ENCODE results near the gene DHRS13. TPM values are rescaled to one million over a fixed set of nuclear protein-coding genes. Genes with fewer than 3 reads are reported as not detected.
"Not testable (repeated sequence)": the region's sequence is repeated elsewhere in the genome, so short reads cannot be mapped to it uniquely, and the experiment has no call there.

Gene DHRS13
- total and polyA plus RNA-seq, 3 donors from 2014 or later = 8.7 to 18.6 (median 14.9) TPM

GRCh38 chr17:28849281-28849680, 53.6 kb downstream of the DHRS13 start:
- 61 to 67% methylated on average over 5 of the region's 5 CpGs for WGBS, 2 donors
- intact Hi-C loops (cut with DNase I; ENCODE audit: low total_unique reads) = no loop called here

DNA sequence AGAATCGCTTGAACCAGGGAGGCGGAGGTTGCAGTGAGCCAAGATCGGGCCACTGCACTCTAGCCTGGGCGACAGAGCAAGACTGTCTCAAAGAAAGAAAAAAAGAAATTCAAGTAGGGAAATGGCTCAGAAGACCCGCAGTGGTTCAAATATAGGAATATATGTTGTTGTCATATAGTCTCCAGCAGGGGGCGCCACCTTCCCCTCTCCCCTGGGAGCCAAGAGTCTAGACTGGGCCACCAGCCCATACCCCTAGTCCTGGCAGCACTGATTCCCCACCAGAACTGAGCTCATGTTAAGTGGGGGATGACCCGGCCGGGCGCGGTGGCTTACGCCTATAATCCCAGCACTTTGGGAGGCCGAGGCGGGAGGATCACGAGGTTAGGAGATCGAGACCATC, 54.2 kb downstream of the DHRS13 start:
- 70 to 72% methylated on average over 14 to 15 of the region's 15 CpGs for WGBS, 2 donors
- intact Hi-C loops (cut with DNase I; ENCODE audit: low total_unique reads); H3K27ac ChIP-seq; H3K36me3 ChIP-seq (ENCODE audit: low read depth, missing control alignments); H3K27me3 ChIP-seq; H3K4me1 ChIP-seq; H3K9me3 ChIP-seq: not testable (repeated sequence)
- TF ChIP-seq, protein P1, sequence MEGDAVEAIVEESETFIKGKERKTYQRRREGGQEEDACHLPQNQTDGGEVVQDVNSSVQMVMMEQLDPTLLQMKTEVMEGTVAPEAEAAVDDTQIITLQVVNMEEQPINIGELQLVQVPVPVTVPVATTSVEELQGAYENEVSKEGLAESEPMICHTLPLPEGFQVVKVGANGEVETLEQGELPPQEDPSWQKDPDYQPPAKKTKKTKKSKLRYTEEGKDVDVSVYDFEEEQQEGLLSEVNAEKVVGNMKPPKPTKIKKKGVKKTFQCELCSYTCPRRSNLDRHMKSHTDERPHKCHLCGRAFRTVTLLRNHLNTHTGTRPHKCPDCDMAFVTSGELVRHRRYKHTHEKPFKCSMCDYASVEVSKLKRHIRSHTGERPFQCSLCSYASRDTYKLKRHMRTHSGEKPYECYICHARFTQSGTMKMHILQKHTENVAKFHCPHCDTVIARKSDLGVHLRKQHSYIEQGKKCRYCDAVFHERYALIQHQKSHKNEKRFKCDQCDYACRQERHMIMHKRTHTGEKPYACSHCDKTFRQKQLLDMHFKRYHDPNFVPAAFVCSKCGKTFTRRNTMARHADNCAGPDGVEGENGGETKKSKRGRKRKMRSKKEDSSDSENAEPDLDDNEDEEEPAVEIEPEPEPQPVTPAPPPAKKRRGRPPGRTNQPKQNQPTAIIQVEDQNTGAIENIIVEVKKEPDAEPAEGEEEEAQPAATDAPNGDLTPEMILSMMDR (IDR thresholded peaks at IDR 0.05) = peak in 2 of 3 experiments; percentile 33 to 76
- peak; percentile 55 for DNase-seq
- H3K4me3 ChIP-seq = peak overlapping the region in 1 of 2 donors; percentile 7

More at GRCh38 chr17:28849281-28849680, 53.6 kb downstream of the DHRS13 start:
- no peak for TF ChIP-seq POLR2A (IDR thresholded peaks at IDR 0.05)
- TF ChIP-seq, protein P1 (IDR thresholded peaks at IDR 0.05) = peak in 1 of 3 experiments; percentile 3
- H3K27me3 ChIP-seq = no peaks in the 10 kb centered on the region
- peak overlapping the region in 1 of 2 donors; percentile 7 for H3K4me3 ChIP-seq
- no peaks in the 10 kb centered on the region for H3K4me1 ChIP-seq
- H3K36me3 ChIP-seq (ENCODE audit: low read depth, missing control alignments) = no peaks in the 10 kb centered on the region
- H3K9me3 ChIP-seq = no peaks in the 10 kb centered on the region
- DNase-seq = no peak
- no peak overlapping the region for H3K27ac ChIP-seq

MicroRNA genes within 50 kb of the gene (microRNA counts, 767-probe panel; counts per million panel counts)
- microRNA hsa-miR-144-3p = 3,312 to 5,595 counts per million in 2 donors
- 152 to 6,548 counts per million in 2 donors for microRNA hsa-miR-451a

Small RNA genes lying within 50 kb of the gene (microRNA-seq; reads per million reads assigned to microRNA genes)
- gene MIR451B (ENCODE audit: borderline number of aligned reads in 2 of 2, borderline replicate concordance in 1 of 2) = 0 reads per million in 2 donors

Other genes with a start within 250 kb of the DHRS13 start
- gene SDF2, start 241.2 kb downstream of the DHRS13 start, total RNA-seq = 10 to 100 TPM; 59.7 to 65.0 TPM
- 64.6 TPM for gene SDF2, start 241.2 kb downstream of the DHRS13 start, polyA plus RNA-seq (ENCODE audit: insufficient read depth, low read depth, low replicate concordance)
- gene SUPT6H, start 240.9 kb downstream of the DHRS13 start, total RNA-seq = 100 to 1,000 TPM; 121 to 129 TPM
- 64.8 TPM for gene SUPT6H, start 240.9 kb downstream of the DHRS13 start, polyA plus RNA-seq (ENCODE audit: insufficient read depth, low read depth, low replicate concordance)
- 100 to 1,000 TPM in 1 of 2 donors, 10 to 100 TPM in 1; 90.2 to 322 TPM for gene PROCA1, start 191.2 kb downstream of the DHRS13 start, total RNA-seq
- 286 TPM for gene PROCA1, start 191.2 kb downstream of the DHRS13 start, polyA plus RNA-seq (ENCODE audit: insufficient read depth, low read depth, low replicate concordance)
- 10 to 100 TPM; 30.4 to 47.3 TPM for gene RAB34, start 185.2 kb downstream of the DHRS13 start, total RNA-seq
- 42.1 TPM for gene RAB34, start 185.2 kb downstream of the DHRS13 start, polyA plus RNA-seq (ENCODE audit: insufficient read depth, low read depth, low replicate concordance)
- 100 to 1,000 TPM; 200 to 343 TPM for gene RPL23A, start 183.1 kb downstream of the DHRS13 start, total RNA-seq
- 757 TPM for gene RPL23A, start 183.1 kb downstream of the DHRS13 start, polyA plus RNA-seq (ENCODE audit: insufficient read depth, low read depth, low replicate concordance)
- 1 to 10 TPM; 4.2 to 8.6 TPM for gene TLCD1, start 176.8 kb downstream of the DHRS13 start, total RNA-seq
- 18.0 TPM for gene TLCD1, start 176.8 kb downstream of the DHRS13 start, polyA plus RNA-seq (ENCODE audit: insufficient read depth, low read depth, low replicate concordance)
- 10 to 100 TPM; 10.1 to 10.7 TPM for gene NEK8, start 174.3 kb downstream of the DHRS13 start, total RNA-seq
- gene NEK8, start 174.3 kb downstream of the DHRS13 start, polyA plus RNA-seq (ENCODE audit: insufficient read depth, low read depth, low replicate concordance) = 7.3 TPM
- 10 to 100 TPM; 35.3 to 47.2 TPM for gene TRAF4, start 159.1 kb downstream of the DHRS13 start, total RNA-seq
- gene TRAF4, start 159.1 kb downstream of the DHRS13 start, polyA plus RNA-seq (ENCODE audit: insufficient read depth, low read depth, low replicate concordance) = 33.1 TPM
- gene FAM222B, start 60.3 kb downstream of the DHRS13 start, total RNA-seq = 10 to 100 TPM; 69.6 to 74.5 TPM
- gene FAM222B, start 60.3 kb downstream of the DHRS13 start, polyA plus RNA-seq (ENCODE audit: insufficient read depth, low read depth, low replicate concordance) = 84.5 TPM
- gene ERAL1, start 48.1 kb downstream of the DHRS13 start, total RNA-seq = 10 to 100 TPM; 61.1 to 75.2 TPM
- 54.8 TPM for gene ERAL1, start 48.1 kb downstream of the DHRS13 start, polyA plus RNA-seq (ENCODE audit: insufficient read depth, low read depth, low replicate concordance)
- 10 to 100 TPM; 20.9 to 31.3 TPM for gene FLOT2, start 5.3 kb downstream of the DHRS13 start, total RNA-seq
- 33.2 TPM for gene FLOT2, start 5.3 kb downstream of the DHRS13 start, polyA plus RNA-seq (ENCODE audit: insufficient read depth, low read depth, low replicate concordance)
- gene PHF12, start 48.4 kb upstream of the DHRS13 start, total RNA-seq = 10 to 100 TPM; 82.4 to 85.3 TPM
- gene PHF12, start 48.4 kb upstream of the DHRS13 start, polyA plus RNA-seq (ENCODE audit: insufficient read depth, low read depth, low replicate concordance) = 38.8 TPM
- gene SEZ6, start 103.0 kb upstream of the DHRS13 start, total RNA-seq = 1 to 10 TPM in 1 of 2 donors, under 1 TPM in 1; 0.79 to 2.1 TPM
- gene SEZ6, start 103.0 kb upstream of the DHRS13 start, polyA plus RNA-seq (ENCODE audit: insufficient read depth, low read depth, low replicate concordance) = 0.53 TPM
- gene PIPOX, start 140.1 kb upstream of the DHRS13 start, total RNA-seq = 1 to 10 TPM; 5.9 to 6.8 TPM
- 3.9 TPM for gene PIPOX, start 140.1 kb upstream of the DHRS13 start, polyA plus RNA-seq (ENCODE audit: insufficient read depth, low read depth, low replicate concordance)

Measured in testis (tissue), 3 donors.